GM19452 (cell line): ENCODE results near the gene EIF3K.
"Not testable (repeated sequence)": the region's sequence is repeated elsewhere in the genome, so short reads cannot be mapped to it uniquely, and the experiment has no call there.

Experiments
- ATAC-seq: cut with Tn5 transposase; IDR thresholded peaks from one replicate; pipeline ENCODE4 v1.9.1; 2021; ENCODE audit not compliant: unreplicated experiment

EIF3K gene, protein sequence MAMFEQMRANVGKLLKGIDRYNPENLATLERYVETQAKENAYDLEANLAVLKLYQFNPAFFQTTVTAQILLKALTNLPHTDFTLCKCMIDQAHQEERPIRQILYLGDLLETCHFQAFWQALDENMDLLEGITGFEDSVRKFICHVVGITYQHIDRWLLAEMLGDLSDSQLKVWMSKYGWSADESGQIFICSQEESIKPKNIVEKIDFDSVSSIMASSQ

DNA sequence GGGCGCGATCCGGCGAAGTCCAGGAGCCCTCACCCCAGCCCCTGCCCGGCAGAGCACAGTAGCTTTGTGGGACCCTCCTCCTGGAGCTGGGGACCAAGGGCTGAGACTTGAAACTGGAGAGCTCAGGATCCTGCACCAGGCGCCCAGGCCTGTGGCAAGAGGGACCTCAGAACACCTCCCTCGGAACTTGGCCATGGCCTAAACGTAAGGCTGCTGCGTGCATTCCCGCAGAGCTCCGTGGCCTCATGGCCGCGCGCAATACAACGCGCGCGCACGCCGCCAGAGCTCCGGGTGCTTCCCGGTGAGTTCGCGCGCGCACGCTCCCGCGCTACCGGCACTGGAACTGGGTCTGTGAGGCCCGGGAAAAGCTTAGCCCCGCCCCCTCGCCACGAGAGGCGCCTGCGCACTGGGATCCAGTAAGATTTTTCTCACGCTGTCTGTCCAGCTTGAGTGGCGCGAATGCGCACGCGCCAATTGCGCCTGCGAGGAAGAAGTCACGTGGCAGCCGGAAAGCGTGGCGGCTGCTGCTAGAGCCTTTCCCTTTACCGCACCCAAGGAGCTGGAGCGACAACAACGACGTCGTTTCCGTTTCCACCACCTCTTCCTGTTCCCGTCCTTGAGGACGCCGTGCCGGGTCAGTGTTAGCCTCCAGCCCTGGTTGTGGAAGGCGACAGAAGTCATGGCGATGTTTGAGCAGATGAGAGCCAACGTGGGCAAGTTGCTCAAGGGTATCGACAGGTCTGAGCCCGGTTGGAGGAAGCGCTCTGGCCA is at the start of gene EIF3K:
EIF3K (plus strand) TSS at position 599 of the 771 bp plus-strand sequence; CDS start at position 680, 81 bp downstream.
- peak; percentile 55 for ATAC-seq

DNA sequence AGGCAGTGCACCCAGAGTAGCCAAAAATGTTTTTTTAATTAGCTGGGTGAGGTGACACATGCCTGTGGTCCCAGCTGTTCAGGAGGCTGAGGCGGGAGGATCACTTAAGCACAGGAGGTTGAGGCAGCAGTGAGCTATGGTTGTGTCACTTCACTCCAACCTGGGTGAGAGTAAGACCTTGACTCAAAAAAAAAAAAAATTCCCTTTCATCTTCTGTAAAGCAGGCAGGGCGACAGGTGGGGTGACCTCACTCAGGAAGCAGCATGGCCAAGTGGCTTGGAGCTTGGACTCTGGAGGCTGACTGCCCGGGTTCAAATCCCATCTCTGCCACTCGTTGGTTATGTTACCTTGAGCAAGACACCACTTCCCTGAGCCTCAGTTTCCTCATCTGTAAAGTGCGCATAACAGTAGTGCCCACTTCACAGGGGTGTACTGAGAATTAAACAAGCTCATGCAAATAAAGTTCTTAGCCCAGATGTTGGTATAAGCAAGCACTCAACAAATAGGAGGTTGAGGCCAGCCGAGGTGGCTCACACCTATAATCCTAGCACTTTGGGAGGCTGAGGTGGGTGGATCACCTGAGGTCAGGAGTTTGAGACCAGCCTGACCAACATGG is 49.5 kb upstream of the EIF3K start:
- ATAC-seq = no peak

DNA sequence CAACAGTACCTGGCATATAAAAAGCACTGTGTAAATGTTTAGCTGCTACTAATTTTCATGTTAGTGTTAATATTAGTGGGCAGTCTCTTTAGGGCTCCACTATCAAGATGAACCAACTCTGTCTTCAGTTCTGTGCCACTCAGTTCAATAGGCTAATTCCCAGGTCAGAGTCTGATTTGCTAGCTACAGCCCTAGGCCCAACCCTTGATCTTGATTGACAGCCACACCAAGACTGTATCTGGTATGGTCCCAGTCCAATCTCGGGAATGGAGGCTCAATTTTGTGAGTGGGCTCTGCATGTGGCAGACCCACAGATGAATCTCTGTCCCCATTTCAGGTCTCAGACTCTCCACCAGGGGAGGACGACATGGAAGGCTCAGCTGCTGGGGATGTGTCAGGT is 47.3 kb upstream of the EIF3K start:
- no peak for ATAC-seq

DNA sequence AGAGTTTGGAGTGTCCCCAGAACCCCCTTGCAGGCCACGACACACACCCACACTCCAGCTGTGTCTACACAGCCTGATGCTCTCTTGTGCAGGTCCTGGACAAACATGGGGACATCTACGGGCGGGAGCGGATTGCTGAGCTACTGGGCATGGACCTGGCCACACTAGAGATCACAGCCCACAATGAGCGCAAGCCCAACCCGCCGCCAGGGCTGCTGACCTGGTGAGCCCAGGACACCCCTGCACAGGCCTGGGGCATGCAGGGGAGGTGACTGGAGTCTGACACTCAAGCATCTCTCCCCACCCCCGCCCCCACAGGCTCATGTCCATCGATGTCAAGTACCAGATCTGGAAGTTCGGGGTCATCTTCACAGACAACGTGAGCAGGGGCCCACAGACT is 41.2 kb upstream of the EIF3K start:
- ATAC-seq = no peak

DNA sequence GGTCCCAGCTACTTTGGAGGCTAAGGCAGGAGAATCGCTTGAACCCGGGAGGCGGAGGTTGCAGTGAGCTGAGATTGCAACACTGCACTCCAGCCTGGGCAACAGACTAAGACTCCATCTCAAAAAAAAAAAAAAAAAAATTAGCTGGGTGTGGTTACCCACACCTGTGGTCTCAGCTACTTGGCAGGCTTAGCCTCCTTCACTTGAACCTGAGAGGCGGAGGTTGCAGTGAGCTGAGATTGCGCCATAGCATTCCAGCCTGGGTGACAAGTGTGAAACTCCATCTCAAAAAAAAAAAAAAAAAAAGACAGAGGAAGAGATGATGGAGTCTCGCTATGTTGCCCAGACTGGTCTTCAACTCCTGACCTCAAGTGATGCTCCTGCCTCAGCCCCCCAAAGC is 39.7 kb upstream of the EIF3K start:
- not testable (repeated sequence) for ATAC-seq

DNA sequence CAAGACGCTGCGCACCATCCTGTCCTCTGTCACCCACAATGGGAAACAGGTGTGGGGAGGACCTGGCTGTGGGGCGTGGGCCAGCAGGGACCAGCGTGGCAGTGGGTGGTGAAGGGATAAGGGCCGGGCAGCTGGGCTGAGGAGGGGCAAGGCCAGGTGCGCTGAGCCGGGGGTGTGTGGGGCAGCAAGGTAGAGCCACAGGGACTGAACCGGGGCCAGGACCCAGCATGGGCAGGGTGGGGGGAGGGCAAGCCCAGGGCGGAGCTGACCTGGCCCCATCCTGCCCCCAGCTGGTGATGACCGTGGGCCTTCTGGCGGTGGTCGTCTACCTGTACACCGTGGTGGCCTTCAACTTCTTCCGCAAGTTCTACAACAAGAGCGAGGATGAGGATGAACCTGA is 38.9 kb upstream of the EIF3K start:
- no peak for ATAC-seq

DNA sequence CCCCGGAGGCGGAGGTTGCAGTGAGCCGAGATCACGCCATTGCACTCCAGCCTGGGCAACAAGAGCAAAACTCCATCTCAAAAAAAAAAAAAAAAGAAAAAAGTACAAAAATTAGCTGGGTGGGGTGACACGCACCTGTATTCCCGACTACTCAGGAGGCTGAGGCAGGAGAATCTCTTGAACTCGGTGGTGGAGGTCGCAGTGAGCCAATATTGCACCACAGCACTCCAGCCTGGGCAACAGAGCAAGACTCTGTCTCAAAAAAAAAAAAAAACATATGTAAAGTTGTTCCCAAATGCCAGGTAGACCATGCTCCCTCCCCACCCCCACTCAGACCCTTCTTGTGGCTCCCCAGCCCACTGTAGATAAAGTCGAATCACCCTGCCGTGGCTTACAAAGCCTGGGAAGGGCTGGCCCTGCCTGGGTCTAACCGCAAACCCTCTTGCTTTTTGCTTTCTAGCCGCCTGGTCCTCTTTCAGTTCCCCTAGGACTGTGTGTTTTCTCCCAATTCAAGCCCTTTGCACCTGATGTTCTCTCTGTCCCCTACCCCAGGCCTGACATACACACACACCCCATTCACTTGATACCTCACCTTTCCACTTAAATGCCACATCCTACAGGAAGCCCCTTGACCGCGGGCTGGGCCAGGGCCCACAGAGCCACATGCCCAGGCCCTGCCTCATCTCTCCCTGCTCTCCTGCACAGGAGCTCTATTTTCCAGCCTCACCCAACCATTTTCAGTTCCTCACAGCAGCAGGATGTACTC is 35.6 kb upstream of the EIF3K start:
- no peak for ATAC-seq

DNA sequence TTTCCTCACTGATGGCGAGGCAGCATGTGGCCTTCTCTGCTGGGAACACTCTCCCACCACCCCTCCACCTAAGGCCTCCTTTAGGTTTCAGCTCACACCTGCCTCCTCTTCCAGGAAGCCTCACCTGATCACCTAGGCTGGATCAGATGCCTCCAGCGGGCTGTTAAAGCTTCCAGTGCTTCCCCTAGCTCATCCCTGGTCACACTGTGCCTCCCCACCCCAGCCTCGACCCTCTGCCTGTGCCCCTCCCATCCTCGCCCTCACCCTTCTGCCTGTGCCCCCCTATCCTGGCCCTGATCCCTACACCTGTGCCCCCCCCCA is 35.0 kb upstream of the EIF3K start:
- ATAC-seq = no peak

DNA sequence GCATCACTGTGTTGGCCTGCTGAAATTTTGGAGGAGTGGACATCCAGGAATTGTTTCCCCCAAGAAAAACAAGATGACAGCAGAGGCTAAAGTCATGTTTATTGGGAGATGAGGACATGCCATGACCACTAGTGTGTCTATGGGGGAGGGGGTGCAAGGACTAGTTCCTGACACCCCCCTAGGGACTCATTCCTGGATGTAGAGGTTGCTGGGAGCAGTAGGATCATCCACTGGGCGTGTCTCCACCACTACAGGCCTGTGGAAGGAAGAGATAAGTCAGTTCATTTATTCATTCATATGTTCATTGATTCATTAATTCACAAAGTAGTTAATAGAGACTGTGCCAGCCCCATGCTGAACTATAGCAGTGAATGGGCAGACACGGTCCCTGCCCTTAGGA is 31.4 kb upstream of the EIF3K start:
- no peak for ATAC-seq

DNA sequence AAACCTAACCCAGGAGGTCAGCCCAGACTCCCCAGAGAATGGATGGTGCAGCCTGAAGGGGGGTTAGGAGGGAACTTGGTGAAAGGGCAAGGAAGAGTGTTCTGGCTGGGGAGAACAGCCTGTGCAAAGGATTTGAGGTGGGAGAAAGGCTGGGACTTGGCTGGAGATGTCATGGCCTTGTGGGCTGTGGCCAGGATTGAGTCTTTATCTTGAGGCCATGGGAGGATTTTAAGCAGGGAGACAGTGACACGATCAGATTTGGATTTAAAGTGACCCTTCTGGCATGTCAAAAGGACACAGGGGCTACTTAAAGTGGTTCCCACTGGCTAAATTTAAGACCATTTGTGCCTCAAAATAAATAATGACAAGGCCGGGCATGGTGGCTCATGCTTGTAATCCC is 30.9 kb upstream of the EIF3K start:
- no peak for ATAC-seq

DNA sequence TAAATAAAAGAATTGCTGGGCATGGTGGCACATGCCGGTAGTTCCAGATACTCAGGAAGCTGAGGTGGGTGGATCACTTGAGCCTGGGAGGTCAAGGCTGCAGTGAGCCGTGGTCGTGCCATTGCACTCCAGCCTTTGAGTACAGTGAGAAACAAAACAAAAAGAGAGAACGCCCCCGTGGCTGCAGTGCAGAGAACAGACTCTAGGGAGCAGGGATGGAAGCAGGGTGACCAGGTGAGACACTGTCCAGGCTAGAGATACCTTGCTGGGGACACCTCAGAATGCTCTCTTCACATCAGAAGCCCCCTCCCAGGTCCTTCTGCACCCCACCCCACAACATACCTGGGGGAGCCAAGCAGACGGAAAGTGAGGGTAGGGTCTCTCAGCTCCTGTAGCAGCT is 26.0 kb upstream of the EIF3K start:
- ATAC-seq = no peak

DNA sequence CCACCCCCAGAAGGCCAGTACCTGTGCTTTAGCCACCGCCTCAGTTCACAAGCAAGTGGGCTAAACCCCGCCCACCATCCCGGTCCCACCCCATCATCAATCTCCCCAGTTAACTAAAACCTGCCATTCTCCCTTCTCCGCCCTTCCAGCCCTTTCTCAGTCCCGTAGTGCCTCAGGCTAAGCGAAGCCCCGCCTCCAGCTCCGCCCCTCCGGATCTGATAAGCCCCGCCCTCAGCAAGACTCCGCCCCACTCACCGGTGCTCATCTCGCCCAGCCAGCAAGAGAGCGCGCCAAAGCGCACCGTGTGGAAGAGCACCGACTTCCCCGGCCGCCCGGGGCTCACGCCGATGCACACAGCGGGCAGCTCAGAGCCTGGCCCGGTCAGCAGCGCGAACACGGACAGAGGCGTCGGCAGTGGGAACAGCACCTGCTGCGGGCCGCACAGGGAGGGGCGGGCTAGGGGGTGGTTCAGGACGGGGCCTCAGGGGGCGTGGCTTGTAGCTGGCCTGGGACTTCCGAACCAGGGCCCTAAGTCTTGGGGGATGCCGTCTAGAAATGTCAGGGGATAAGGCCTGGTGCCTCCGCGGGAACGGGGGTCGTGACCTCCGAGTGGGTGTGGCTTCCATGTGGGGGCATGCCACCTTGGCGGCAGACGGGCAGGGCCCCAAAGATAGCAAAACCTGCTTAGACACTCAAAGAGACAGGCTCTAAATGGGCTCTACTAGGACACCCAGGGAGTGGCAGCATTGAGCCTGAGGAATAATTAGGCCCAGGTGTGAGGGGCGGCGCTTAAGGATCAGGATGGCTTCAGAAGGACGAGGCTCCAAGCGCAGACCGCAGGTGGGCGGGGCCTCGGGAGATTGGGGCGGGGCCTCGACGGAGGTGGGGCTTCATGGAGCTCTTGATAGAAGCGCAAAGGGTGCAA is 22.7 kb upstream of the EIF3K start:
- no peak for ATAC-seq

DNA sequence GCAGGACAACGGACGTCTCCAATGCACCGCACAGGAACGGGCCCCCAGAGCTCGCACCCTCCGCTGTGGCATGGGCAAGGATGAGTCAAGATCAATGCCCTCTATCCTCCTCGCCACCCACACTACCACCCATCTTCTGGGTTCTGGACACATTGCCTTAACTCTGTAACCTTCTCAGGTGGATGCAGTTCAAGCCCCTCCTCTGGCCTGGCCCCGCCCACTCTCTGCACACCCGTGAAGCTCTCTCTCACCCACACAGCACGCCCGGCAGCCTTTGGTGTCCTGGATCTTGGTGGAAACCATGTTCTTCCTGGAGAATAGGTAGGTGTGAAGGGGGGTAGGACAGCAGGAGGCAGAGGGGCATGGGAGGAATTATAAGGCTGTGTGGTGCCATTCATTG is 21.9 kb upstream of the EIF3K start:
- no peak for ATAC-seq

DNA sequence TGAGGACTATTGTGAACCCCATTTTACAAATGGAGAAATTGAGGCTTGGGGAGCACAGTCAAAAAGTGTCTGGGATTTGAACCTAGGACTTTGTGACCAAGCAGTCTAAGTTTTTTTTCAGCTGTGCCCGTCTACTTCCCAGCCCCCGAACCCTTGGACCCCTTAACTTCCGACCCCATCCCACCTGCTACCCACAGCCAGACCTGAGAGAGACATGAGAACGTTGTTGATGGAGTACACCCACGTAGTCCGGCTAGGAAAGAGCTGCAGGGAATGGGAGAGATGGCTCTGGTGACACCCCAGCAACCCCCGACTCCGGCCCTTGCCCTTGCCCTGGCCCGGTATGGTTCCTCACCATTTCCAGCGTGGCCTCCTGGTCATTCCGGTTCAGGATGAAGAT is 19.3 kb upstream of the EIF3K start:
- no peak for ATAC-seq

DNA sequence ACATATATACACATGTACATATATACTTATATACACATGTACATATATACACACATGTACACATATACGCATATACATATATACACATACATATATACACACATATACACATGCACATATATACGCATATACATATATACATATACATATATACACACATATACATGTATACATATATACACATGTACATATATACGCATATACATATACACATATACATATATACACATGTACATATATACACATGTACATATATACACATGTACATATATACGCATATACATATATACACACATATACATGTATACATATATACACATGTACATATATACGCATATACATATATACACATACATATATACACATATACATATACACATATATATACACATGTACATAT is 16.1 kb upstream of the EIF3K start:
- not testable (repeated sequence) for ATAC-seq

DNA sequence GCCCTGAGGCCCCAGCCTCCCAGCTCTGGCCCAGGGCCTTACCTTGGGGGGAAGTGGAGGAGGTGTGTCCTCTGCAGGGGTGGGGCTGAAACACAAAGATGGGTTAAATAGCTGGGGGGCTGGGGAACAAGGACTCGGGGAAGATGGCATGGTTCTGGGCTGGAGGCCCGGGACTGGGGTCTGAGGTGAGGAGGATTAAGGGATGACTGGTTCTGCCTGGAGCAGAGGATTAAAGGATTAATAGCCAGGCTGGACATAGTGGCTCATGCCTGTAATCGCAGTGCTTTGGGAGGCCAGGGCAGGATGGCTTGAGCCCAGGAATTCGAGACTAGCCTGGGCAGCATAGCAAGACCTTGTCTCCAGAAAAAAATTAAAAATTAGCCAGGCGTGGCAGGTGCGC is 12.9 kb upstream of the EIF3K start:
- ATAC-seq = no peak

DNA sequence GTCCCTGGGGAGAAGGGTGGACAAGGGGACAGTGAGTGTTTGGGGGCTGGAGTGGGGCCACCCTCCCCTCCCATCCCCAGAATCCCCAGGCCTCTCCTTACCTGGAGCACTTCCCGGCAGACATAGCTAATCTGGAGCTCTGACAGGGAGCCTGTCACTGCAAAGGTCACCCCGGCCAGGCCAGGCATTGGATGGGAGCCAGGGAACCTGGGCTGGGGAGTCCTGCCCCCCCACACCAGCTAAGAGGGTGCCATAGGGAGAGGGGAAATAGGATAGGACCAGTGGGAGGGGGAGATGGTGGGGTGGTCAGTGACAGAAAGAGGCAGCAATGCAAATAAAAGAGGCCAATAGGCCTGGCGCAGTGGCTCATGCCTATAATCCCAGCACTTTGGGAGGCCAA is 4.7 kb upstream of the EIF3K start:
- no peak for ATAC-seq

DNA sequence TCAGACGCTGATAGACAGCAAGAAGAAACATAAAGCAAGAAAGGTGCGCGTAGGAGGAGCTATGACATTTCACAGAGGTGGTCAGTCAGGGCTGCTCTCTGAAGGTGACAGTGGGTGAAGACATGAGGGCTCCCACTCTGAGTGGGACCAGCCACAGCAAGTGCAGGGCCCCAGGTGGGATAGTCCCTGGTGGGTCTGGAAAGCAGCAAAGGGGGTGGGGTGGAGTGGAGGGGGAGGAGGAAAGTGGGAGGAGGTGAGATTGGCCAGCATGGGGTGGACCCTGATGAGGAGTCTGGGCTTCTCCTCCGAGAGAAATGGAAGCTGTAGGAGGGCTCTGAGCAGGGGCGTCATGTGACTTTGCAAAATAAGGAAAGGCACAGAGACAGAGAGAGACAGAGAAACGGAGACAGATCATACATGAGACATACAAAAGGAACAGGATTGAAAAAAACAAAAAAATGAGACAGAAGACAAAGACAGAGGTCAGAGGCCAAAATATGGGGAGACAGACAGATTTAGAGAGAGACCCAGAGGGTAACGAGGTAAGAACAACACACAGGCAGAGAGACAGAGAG is 3.9 kb upstream of the EIF3K start:
- ATAC-seq = no peak

DNA sequence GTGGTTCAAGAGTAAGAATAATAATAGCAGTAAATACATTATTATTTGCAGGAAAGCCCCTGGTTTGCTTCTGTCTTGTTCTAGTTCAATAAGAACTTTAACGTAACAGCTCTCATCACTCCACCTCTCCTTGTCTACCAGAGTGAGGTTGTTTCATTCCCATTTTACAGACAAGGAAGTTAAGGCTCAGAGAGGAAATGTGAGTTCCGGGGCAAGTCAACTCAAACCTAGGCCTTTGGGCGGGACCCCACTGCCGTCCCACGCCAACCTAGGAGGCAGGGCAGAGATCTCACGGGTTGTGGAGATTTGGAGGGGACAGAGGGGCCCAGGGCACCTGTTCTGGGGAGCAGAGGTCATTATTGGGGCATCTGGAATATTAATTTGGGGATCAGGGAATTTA is 2.7 kb upstream of the EIF3K start:
- no peak for ATAC-seq

DNA sequence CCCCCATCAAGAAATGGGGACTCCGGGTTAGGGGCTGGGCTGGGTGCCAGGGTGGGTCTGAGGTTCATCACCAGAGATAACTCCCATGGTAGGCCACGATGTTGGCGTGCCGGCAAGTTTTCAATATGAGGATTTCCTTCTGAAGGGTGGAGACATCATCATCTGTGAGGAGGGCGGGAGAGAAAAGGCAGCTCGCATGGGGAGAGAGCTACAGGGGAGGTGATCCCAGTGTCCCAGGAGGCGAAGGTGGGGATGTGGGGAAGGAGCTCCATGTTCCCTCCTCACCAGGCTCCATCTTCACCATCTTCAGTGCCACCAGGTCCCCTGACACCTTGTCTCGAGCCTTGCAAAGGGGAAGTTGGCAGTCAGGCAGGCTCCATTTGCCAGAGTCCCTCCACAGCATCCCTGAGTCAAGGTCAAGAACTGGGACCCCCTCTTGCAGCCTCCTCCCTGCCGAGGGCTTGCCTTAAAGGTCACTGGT is 1.7 kb upstream of the EIF3K start:
- ATAC-seq = no peak
